Lower leg skin (tissue), 3 donors: ENCODE measurements around the gene MTHFD1L.

Experiments used
- CTCF ChIP-seq, 3 donors: fragments of 450-650 bp; IDR thresholded peaks; one replicate each; pipeline ENCODE4 v1.5.1; 2016; ENCODE audit warnings: antibody characterized with exemption in 3 of 3, mild to moderate bottlenecking in 3 of 3, moderate library complexity in 2 of 3
- POLR2A ChIP-seq, 2 donors: fragments of 450-650 bp; IDR thresholded peaks; one replicate each; pipeline ENCODE4 v1.6.1; 2016 to 2017; ENCODE audit warnings: antibody characterized with exemption in 2 of 2, mild to moderate bottlenecking in 1 of 2, moderate library complexity in 1 of 2

GRCh38 chr6:150905769-150906168 is 40.3 kb downstream of the MTHFD1L start:
- no peak for TF ChIP-seq CTCF (IDR thresholded peaks at IDR 0.05)
- no peak for TF ChIP-seq POLR2A (IDR thresholded peaks at IDR 0.05)
